ENCODE results near the gene DPF1.

The DPF1 gene

DNA sequence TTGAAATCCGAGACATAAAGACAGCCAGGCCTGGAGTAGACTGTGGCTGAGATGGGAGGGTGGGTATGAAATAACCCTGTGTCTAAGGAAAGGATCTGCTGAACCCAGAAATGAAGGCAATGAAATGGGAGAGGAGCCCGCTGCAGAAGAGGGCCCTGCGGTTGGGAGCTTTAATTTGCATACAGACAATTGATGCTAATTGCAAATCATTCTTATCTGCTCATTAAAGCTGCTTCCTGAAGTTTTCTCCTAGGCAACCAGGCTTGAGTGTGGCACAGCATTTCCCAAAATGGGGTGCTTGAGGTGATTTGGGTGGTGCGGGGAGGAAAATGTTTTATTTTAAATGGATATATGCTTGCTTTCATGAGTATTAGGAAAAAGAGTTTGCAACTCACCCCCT is 55.4 kb downstream of the DPF1 start:
- no peak for DNase-seq (ENCODE audit: low read depth, low spot score)

DNA sequence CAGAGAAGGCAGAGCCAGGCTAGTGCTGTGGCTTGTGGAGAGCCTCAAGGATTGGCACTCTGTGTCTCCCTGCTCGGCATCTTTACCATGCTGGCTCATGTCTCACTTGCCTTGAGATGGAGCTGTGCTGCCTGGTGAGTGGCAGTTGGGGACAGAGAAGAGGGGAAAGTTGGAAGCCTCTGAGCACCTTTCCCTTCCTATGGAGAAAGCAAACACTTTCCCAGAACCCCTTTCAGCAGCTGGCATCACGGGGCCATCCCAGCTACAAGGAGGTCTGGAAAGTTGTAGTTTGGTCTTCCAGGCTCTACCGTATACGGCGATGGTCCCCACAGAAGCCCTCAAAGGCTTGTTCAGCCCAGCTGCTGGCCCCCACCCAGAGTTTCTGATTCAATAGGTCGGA is 58.7 kb downstream of the DPF1 start:
- DNase-seq (ENCODE audit: low read depth, low spot score), result no peak

DNA sequence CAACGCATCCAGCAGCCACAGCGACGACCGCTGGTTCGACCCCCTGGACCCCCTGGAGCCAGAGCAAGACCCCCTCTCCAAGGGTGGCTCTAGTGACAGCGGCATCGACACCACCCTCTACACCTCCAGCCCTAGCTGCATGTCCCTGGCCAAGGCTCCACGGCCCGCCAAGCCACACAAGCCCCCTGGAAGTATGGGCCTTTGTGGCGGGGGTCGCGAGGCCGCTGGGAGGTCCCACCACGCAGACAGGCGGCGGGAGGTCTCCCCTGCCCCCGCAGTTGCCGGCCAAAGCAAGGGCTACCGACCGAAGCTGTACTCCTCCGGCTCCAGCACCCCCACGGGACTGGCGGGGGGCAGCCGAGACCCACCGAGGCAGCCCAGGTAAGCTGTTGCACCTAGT is 59.5 kb downstream of the DPF1 start:
- no peak for DNase-seq (ENCODE audit: low read depth, low spot score)

DNA sequence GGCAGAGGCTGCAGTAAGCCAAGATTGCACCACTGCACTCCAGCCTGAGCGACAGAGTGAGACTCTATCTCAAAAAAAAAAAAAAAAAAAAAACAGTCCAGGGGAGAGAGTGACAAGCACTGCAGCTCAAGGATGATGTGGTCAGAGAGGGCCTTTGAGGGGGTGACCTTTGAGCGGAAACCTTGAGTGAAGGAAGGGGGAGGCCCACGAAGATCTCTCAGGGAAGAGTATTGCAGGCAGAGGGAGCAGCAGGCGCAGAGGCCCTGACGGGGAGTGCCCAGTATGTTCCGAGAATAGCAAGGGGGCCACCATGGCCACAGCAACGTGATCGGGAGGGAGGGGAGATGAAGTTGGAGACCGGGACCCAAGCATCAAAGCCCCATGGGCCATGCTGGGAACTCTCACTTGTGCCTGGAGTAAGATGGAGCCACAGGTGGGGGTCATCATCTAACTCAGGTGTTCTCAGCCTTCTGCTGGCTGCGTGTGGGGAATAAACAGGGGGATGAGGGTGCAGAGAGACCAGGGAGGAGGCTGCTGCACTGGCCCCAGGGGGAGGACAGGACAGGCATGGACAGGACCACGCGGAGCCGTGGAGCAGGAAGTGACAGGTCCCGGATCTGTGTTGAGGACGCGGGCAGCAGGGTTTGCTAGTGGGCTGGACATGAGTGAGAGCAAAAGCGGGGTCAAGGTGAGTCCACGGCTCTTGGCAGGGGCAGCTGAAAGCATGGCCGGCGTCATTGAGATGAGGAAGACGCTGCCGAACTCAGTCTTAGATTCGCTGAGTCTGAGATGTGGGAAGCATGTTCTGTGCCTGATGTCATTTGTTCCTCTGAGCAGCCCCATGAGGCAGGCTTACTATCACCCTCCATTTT is 60.4 kb downstream of the DPF1 start:
- DNase-seq (ENCODE audit: low read depth, low spot score), result no peak

DNA sequence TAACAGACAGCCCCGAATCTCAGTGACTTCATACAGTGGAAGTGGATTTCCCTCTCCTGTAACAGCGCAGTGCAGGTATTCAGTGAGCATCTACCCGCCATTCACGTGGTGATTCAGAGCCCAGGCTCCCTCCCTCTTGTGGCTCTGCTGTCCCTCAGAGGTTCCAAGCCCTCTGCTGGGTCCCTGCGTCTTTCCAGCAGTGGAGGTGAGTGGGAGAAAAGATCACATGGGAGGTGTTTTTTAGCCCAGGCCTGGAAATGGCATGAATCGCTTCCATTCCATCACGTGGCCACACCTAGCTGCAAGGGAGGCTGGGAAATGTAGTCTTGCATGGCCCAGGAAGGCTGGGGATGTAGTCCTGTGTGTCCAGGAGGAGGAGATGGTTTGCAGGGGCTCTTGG is 61.4 kb downstream of the DPF1 start:
- no peak for DNase-seq (ENCODE audit: low read depth, low spot score)

DNA sequence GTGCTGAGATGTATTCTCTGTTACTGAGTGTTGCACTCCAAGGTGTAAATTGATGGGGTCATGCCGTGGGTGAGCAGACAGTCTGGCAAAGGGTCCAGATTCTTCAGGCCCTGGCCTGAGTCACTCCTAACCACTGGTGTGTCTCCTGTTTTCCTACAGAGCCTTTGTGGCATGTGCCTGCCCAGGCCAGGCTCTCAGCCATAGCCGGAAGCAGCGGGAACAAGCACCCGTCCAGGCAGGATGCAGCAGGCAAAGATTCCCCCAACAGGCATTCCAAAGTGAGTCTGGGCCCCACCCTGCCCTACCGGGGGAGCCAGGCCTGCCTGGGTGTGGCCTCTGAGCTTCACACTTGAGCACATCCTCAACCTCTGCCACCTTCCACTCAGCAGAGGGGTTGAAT is 61.9 kb downstream of the DPF1 start:
- no peak for DNase-seq (ENCODE audit: low read depth, low spot score)

Data from brain pericyte (primary cell).